Raji (cell line): ENCODE data around the gene AUH.

Experiments
- POLR2A ChIP-seq: IDR thresholded peaks from 2 replicates; pipeline ENCODE4 v1.6.1; 2011; ENCODE audit warnings: low read depth, low read length, control low read depth; ENCODE audit not compliant: insufficient read depth

AUH gene

GRCh38 chr9:91259162-91259561 is 102.6 kb downstream of the AUH start:
- no peak for TF ChIP-seq POLR2A

DNA sequence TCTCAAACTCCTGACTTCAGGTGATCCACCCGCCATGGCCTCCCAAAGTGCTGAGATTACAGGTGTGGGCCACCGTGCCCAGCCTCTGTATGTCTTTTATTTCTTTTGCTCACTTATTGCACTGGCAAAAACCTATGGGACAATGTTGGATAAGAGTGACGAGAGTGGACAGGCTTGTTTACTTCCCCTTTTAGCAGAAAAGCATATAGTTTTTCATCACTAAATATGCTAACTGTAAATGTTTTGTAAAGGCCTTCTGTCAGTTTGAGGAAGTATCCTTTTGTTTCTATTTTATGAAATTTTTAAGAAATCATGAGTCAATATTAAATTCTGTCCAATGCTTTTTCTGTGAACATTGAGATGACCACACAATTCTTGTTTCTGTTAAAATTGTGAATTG is 103.3 kb downstream of the AUH start:
- no peak for TF ChIP-seq POLR2A

DNA sequence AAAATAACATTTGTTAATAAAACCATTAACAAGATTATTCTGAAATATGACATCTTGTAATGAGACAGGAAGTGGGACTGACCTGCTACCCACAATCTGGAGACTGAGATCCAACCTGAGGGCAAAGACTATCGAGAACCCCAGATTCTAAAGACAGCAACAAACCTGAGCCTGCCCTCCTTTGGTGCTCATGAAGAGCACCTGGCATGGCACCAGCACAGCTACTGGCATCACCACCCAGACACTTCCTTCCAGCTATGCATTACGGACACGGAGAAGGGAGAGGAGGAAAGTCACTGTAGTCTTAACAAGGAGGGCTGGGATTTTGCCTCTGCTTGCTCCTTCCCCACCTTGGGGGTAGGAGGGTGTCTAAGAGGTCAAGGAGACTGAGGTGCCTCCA is 105.5 kb downstream of the AUH start:
- TF ChIP-seq POLR2A, result no peak

- no peak for TF ChIP-seq POLR2A
These were observed 106.4 kb downstream of the AUH start for GRCh38 chr9:91255327-91255726.

- no peak for TF ChIP-seq POLR2A
These were observed 108.2 kb downstream of the AUH start for GRCh38 chr9:91253488-91253887.

DNA sequence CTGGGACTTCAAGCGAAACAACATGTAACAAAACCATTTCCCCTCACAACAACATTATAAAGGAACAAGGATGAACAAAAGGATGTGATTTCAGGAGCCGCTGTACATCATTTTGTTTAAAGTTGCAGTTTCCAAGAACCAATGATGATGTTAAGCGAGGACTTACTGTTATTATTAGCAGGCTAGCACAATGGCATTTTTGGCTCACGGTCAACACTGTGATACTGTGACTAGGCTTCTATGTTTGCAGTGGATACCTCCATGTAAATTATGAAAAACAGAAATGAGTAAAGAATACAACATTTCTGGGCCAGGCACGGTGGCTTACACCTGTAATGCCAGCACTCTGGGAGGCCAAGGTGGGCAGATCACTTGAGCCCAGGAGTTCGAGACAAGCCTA is 113.0 kb downstream of the AUH start:
- TF ChIP-seq POLR2A, result no peak

DNA sequence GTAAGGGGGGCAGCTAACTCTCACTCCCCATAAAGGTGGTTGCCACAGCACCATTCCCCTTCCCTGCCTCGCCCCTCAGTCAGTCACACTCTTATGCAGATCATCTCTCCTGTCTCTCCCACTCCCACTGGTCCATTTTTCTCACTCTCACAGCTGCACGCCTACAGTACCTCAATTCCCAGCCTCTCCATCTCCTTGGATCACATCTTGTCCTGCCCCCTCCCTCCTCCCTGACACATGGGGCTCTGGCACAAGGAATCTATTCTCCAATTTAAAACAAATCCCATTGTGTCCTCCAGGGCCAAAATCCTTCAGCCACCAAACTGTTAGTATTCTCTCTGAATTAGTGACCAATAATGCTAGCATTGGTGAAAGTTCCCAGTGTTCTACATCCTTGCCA is 114.4 kb downstream of the AUH start:
- no peak for TF ChIP-seq POLR2A

DNA sequence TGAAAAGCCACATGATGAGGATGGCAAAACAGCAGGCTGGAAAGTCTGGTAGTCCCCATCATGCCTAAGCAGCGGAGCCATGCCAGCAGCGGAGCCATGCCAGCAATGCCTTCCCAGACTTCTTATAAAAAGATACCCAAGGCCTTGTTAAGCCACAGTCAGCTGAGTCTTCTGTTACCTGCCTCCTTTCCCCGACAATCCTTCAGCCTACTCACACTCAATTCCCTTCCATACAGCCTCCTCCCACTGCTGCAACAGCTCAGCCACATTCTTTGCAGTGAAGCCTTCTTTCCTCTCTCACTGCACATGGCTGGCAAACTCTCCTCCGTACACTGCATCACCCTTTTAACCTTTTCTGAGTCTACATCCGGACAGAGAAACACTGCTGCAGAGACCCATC is 114.9 kb downstream of the AUH start:
- TF ChIP-seq POLR2A, result no peak

- no peak for TF ChIP-seq POLR2A
These were observed 116.0 kb downstream of the AUH start for GRCh38 chr9:91245431-91246313.

DNA sequence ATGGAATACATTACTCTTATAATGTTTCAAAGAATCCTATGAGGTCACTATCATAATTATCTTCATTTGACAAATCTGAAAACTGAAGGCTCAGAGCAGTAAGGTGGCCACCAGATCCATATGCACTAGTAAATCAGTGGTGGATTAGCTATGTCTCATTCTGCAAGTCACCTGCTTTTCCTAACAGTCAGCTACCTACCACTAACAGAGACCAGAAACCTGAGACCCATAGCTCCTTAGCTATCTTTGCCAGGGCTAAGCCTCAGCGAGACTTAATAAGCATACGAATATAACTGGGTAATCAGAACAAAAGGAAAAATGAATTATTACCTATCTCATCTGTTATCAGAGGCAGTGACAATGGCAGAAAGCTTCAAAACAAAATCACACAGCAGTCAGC is 118.7 kb downstream of the AUH start:
- no peak for TF ChIP-seq POLR2A

- no peak for TF ChIP-seq POLR2A
These were observed 119.8 kb downstream of the AUH start for GRCh38 chr9:91241909-91242308.

DNA sequence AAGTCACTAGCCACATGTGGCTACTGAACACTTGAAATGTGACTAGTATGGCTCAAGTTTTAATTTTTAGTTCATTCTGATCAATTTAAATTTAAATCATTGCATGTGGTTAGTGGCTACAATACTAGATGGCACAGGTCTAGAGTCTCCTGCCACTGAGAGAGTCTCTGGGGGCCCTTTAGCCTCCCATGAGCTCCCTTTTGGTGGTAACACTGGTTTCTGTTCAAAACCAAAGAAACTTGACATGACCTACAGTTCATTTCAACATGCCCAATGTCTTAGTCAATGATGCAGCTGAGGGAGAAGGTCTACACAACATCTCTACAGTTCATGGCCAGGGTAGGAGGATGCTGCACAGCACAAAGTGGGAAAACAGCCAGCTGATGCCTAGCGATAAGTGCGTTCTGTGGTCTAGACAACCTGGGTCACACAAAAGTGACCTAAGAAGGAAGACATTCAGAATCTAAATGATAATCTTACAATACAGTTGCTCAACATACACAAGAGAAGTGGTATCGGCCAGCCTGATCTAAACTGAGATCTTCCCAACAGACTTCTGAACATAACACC is 121.0 kb downstream of the AUH start:
- TF ChIP-seq POLR2A, result no peak

DNA sequence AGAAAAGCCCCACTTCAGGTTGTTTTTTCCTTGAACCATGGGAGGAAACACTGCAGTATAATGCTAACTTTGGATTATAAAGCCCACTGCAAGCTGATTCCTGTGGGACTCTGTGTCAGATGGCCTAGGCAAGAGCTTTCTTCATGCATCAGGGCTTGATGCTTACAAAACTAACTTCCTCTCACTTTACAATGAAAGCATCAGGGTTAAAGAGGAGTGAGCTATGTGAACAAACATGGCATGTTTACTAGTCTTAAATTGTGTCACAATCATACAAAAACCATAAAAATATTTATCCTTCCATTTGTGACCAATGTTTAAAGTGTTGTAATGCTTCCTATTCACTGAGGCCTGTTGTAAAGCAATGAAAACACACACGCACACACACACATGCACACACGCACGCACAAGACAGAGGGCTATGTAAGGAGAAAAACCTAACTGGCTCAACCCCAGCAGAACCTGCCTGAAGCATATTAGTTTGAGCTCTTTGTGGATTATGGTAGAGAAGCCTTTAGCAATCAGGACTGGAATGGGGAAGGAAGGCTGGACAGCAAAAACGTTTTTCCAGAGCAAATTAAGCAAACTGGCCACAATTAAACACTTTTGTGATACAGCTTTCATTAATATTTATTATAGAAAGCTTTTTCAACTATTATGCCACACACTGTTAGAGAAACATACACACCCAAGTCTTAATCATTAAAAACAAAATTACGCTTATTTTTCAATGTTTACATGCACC is 122.2 kb downstream of the AUH start:
- no peak for TF ChIP-seq POLR2A

GRCh38 chr9:91234523-91234922 is 127.2 kb downstream of the AUH start:
- TF ChIP-seq POLR2A, result no peak

- TF ChIP-seq POLR2A, result no peak
These were observed 130.1 kb downstream of the AUH start for GRCh38 chr9:91231619-91232018.

GRCh38 chr9:91223000-91223399 is 138.7 kb downstream of the AUH start:
- TF ChIP-seq POLR2A, result no peak
